ENCODE measurements around the gene PDCD2.

The PDCD2 gene

GRCh38 chr6:170545405-170545804 lies 39.0 kb downstream of the PDCD2 start:
- Histone ChIP-seq H3K9me3 (ENCODE audit: control insufficient read depth, insufficient read depth, low read depth, low read length) (no peaks in the 10 kb centered on the region), H3K27ac (ENCODE audit: extremely low read depth, low read depth, low read length) (no peak overlapping the region), H3K36me3 (ENCODE audit: control insufficient read depth in 2 of 2, insufficient read depth in 1 of 2, low read length in 2 of 2) (peaks cover 62 to 100% of the 10 kb centered on the region in 2 experiments), H3K4me1 (ENCODE audit: control insufficient read depth, insufficient read depth, low read length) (no peaks in the 10 kb centered on the region), H3K4me3 (ENCODE audit: low read depth, low read length) (no peak overlapping the region)
- ChIA-PET POLR2A (no interaction called here), CTCF (interaction anchor here (2.6 kb wide), 1 partner anchor 15 kb away, joined by 14 read pairs; no protein-coding TSS in a partner anchor)
- TF ChIP-seq ZNF211 (tag by site-specific recombination; IDR thresholded peaks at IDR 0.05; ENCODE audit: low read depth) = no peak
- no peak for TF ChIP-seq ZNF664 (tag by site-specific recombination; IDR thresholded peaks at IDR 0.05)
- TF ChIP-seq ZNF2 (tag by site-specific recombination; IDR thresholded peaks at IDR 0.05) = no peak
- no peak for TF ChIP-seq YY1 (tag by site-specific recombination; IDR thresholded peaks at IDR 0.05)
- TF ChIP-seq ZBTB48 (tag by site-specific recombination; IDR thresholded peaks at IDR 0.05) = no peak
- TF ChIP-seq PBX3 (CRISPR knock-in tag; IDR thresholded peaks at IDR 0.05) = no peak
- no peak for TF ChIP-seq ZSCAN16 (tag by site-specific recombination; IDR thresholded peaks at IDR 0.05)
- no peak for TF ChIP-seq ZNF585B (tag by site-specific recombination; IDR thresholded peaks at IDR 0.05)
- TF ChIP-seq KLF9 (tag by site-specific recombination; IDR thresholded peaks at IDR 0.05; ENCODE audit: low read depth) = no peak
- no peak for TF ChIP-seq ZNF341 (tag by site-specific recombination; IDR thresholded peaks at IDR 0.05; ENCODE audit: low read depth)
- no peak for TF ChIP-seq PRDM10 (tag by site-specific recombination; IDR thresholded peaks at IDR 0.05)
- no peak for TF ChIP-seq KLF16 (tag by site-specific recombination; IDR thresholded peaks at IDR 0.05)
- no peak for TF ChIP-seq ZNF544 (tag by site-specific recombination; IDR thresholded peaks at IDR 0.05)
- no peak for TF ChIP-seq ZNF514 (tag by site-specific recombination; IDR thresholded peaks at IDR 0.05)
- TF ChIP-seq ZNF16 (tag by site-specific recombination; IDR thresholded peaks at IDR 0.05; ENCODE audit: low read depth) = no peak
- TF ChIP-seq ZNF416 (tag by site-specific recombination; IDR thresholded peaks at IDR 0.05) = no peak

- Histone ChIP-seq H3K36me3 (ENCODE audit: control insufficient read depth in 2 of 2, insufficient read depth in 1 of 2, low read length in 2 of 2) (peaks cover 75 to 100% of the 10 kb centered on the region in 2 experiments), H3K27ac (ENCODE audit: extremely low read depth, low read depth, low read length) (no peak overlapping the region), H3K4me3 (ENCODE audit: low read depth, low read length) (no peak overlapping the region), H3K4me1 (ENCODE audit: control insufficient read depth, insufficient read depth, low read length) (no peaks in the 10 kb centered on the region), H3K9me3 (ENCODE audit: control insufficient read depth, insufficient read depth, low read depth, low read length) (no peaks in the 10 kb centered on the region)
- ChIA-PET CTCF (interaction anchor here (0.7 to 4.8 kb wide), 5 partner anchors 11 to 753 kb away, joined by 3 to 28 read pairs (median 3); no protein-coding TSS in a partner anchor), POLR2A (interaction anchor here (1.0 to 1.1 kb wide), 2 partner anchors 10 to 12 kb away, joined by 3 to 4 read pairs; partner anchors contain the start of gene TBP)
- TF ChIP-seq FEZF1 (tag by site-specific recombination; IDR thresholded peaks at IDR 0.05) (no peak), ZNF280C (tag by site-specific recombination; IDR thresholded peaks at IDR 0.05) (no peak), ZFP3 (tag by site-specific recombination; IDR thresholded peaks at IDR 0.05; ENCODE audit: low read depth) (no peak), ZNF837 (tag by site-specific recombination; IDR thresholded peaks at IDR 0.05) (no peak), HOXA7 (CRISPR knock-in tag; IDR thresholded peaks at IDR 0.05; ENCODE audit: borderline replicate concordance) (no peak), ZNF707 (tag by site-specific recombination; IDR thresholded peaks at IDR 0.05) (no peak), ZNF626 (tag by site-specific recombination; IDR thresholded peaks at IDR 0.05) (no peak), ZNF16 (tag by site-specific recombination; IDR thresholded peaks at IDR 0.05; ENCODE audit: low read depth) (no peak), ZNF639 (tag by site-specific recombination; IDR thresholded peaks at IDR 0.05) (no peak), ZNF274 (IDR thresholded peaks at IDR 0.05; ENCODE audit: low read length) (no peak), ZNF274 (tag by site-specific recombination; IDR thresholded peaks at IDR 0.05; ENCODE audit: borderline replicate concordance) (no peak), ZNF521 (tag by site-specific recombination; IDR thresholded peaks at IDR 0.05) (no peak)
These were observed 42.3 kb downstream of the PDCD2 start for GRCh38 chr6:170542031-170542719.
